ENCODE results near the gene TMEM41B. TPM values are rescaled to one million over a fixed set of nuclear protein-coding genes. Genes with fewer than 3 reads are reported as not detected.
"Not testable (repeated sequence)": the region's sequence is repeated elsewhere in the genome, so short reads cannot be mapped to it uniquely, and the experiment has no call there.

Gene TMEM41B
- polyA plus RNA-seq, 3 donors: 5.5 to 11.3 (median 5.9) TPM

DNA sequence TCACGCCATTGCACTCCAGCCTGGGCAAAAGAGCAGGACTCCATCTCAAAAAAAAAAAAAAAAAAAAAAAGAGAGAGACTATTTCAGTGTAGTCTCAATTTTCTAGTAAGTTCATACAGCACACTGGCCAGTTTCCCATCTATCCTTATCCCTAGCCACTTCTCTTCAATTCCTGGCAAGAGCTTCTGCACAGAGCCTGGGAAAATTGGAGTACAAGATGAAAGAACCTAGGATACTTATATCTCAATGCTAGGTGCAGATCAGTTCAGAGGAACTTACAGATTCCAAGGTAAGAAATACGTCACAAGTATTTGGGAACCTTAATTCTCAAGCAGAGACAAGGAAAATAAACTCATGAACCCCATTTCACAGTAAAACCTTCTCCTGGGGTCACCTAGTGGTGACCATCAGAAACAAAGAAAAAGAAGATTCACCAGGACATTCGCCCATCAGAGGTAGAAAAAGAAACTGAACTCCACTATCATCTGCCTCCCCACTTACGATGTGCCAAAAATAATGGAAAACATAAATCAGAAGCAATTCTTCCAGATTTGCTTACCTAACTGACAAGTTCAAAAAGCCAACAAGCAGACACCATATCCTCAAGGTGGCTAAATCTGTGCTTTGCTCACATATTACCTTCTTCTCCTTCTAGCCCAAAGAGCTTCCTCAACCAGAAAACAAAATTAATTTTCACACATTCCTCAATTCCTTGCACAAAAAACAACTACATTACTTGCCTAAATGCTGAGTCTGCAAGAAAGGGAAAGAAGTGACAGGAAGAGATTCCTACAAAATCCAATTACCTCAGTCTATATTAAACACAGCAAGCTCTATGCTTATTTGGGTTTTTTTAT is 54.2 kb downstream of the TMEM41B start:
- WGBS (ENCODE audit: insufficient coverage): 82% methylated on average over 2 of the region's 4 CpGs
- Histone ChIP-seq H3K9me3 (replicated peaks in 1 of 2; ENCODE audit: control insufficient read depth in 1 of 2, insufficient read depth in 1 of 2, low read length in 2 of 2) (no peaks in the 10 kb centered on the region), H3K4me1 (ENCODE audit: control insufficient read depth in 1 of 2, insufficient read depth in 2 of 2, low read length in 2 of 2) (peaks cover 11 to 26% of the 10 kb centered on the region in 2 donors), H3K4me3 (replicated peaks in 1 of 3; ENCODE audit: low read depth in 2 of 3, low read length in 3 of 3) (no peak overlapping the region), H4K20me1 (ENCODE audit: insufficient read depth, low read length) (peaks cover 85% of the 10 kb centered on the region), H3K9ac (ENCODE audit: insufficient read depth, low read length, poor library complexity, severe bottlenecking) (no peak overlapping the region), H3K79me2 (ENCODE audit: insufficient read depth, low read length) (peaks cover 85% of the 10 kb centered on the region), H3K36me3 (replicated peaks in 1 of 2; ENCODE audit: control insufficient read depth in 1 of 2, insufficient read depth in 2 of 2, low read length in 2 of 2) (peaks cover 4 to 9% of the 10 kb centered on the region in 2 donors), H3K27me3 (ENCODE audit: control insufficient read depth in 2 of 2, insufficient read depth in 2 of 2, low read length in 2 of 2) (no peaks in the 10 kb centered on the region), H2AFZ (ENCODE audit: insufficient read depth, low read depth, low read length, poor library complexity, severe bottlenecking) (no peak overlapping the region), H3K27ac (ENCODE audit: low read depth in 1 of 2, low read length in 2 of 2) (no peak overlapping the region), H3K4me2 (replicated peaks; ENCODE audit: extremely low read depth, low read length, poor library complexity, severe bottlenecking) (no peak overlapping the region)
- intact Hi-C loops (cut with micrococcal nuclease): loop anchor here (5.0 kb wide), 3 partner anchors 52 to 302 kb away; partner anchors contain the start of gene TMEM41B (in 2 of the 2)
- Mint-ChIP-seq H3K4me3 (no peak overlapping the region), H3K4me1 (peaks cover 35% of the 10 kb centered on the region), H3K27me3 (ENCODE audit: low read depth in 3 of 3) (no peaks in the 10 kb centered on the region), H3K9me3 (peaks cover 0 to 1% (median 0%) of the 10 kb centered on the region in 7 donors), H3K36me3 (peaks cover 15 to 23% of the 10 kb centered on the region in 2 donors), H3K27ac (peak overlapping the region in 4 of 7 donors; percentile 2 to 73 (median 14))
- DNase-seq: no peak
- TF ChIP-seq, protein P1, sequence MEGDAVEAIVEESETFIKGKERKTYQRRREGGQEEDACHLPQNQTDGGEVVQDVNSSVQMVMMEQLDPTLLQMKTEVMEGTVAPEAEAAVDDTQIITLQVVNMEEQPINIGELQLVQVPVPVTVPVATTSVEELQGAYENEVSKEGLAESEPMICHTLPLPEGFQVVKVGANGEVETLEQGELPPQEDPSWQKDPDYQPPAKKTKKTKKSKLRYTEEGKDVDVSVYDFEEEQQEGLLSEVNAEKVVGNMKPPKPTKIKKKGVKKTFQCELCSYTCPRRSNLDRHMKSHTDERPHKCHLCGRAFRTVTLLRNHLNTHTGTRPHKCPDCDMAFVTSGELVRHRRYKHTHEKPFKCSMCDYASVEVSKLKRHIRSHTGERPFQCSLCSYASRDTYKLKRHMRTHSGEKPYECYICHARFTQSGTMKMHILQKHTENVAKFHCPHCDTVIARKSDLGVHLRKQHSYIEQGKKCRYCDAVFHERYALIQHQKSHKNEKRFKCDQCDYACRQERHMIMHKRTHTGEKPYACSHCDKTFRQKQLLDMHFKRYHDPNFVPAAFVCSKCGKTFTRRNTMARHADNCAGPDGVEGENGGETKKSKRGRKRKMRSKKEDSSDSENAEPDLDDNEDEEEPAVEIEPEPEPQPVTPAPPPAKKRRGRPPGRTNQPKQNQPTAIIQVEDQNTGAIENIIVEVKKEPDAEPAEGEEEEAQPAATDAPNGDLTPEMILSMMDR (IDR thresholded peaks at IDR 0.05): peak; percentile 25

- not testable (repeated sequence) for H3K27ac Mint-ChIP-seq
- Histone ChIP-seq H3K79me2 (ENCODE audit: insufficient read depth, low read length) (peaks cover 100% of the 10 kb centered on the region), H3K4me1 (ENCODE audit: control insufficient read depth in 1 of 2, insufficient read depth in 2 of 2, low read length in 2 of 2) (peaks cover 12 to 31% of the 10 kb centered on the region in 2 donors)
Observed at GRCh38 chr11:9258279-9258678, 56.1 kb downstream of the TMEM41B start.

More at GRCh38 chr11:9258279-9258678, 56.1 kb downstream of the TMEM41B start:
- H3K9ac ChIP-seq (ENCODE audit: insufficient read depth, low read length, poor library complexity, severe bottlenecking); DNase-seq; H3K4me3 Mint-ChIP-seq; H3K27ac ChIP-seq (ENCODE audit: low read depth in 1 of 2, low read length in 2 of 2); H2AFZ ChIP-seq (ENCODE audit: insufficient read depth, low read depth, low read length, poor library complexity, severe bottlenecking); H3K4me3 ChIP-seq (replicated peaks in 1 of 3; ENCODE audit: low read depth in 2 of 3, low read length in 3 of 3); H3K27me3 Mint-ChIP-seq (ENCODE audit: low read depth in 3 of 3); H3K9me3 Mint-ChIP-seq; H3K27me3 ChIP-seq (ENCODE audit: control insufficient read depth in 2 of 2, insufficient read depth in 2 of 2, low read length in 2 of 2); H3K4me2 ChIP-seq (replicated peaks; ENCODE audit: extremely low read depth, low read length, poor library complexity, severe bottlenecking); H3K9me3 ChIP-seq (replicated peaks in 1 of 2; ENCODE audit: control insufficient read depth in 1 of 2, insufficient read depth in 1 of 2, low read length in 2 of 2): not testable (repeated sequence)
- intact Hi-C loops (cut with micrococcal nuclease): loop anchor here in 1 of 2 donors (5.0 kb wide), 1 partner anchor 304 kb away; no protein-coding TSS in a partner anchor
- WGBS (ENCODE audit: insufficient coverage): no CpG with 5 or more reads among the region's 4 CpGs
- Histone ChIP-seq H4K20me1 (ENCODE audit: insufficient read depth, low read length) (peaks cover 100% of the 10 kb centered on the region), H3K36me3 (replicated peaks in 1 of 2; ENCODE audit: control insufficient read depth in 1 of 2, insufficient read depth in 2 of 2, low read length in 2 of 2) (peaks cover 10 to 19% of the 10 kb centered on the region in 2 donors)
- H3K36me3 Mint-ChIP-seq: peaks cover 25 to 35% of the 10 kb centered on the region in 2 donors
- peaks cover 39% of the 10 kb centered on the region for H3K4me1 Mint-ChIP-seq
